Measurements from ENCODE around the gene LMNB1.

Gene LMNB1

GRCh38 chr5:126884269-126884819, 107.4 kb downstream of the LMNB1 start:
- Histone ChIP-seq H2AFZ (ENCODE audit: low read depth) (no peak overlapping the region), H3K9ac (no peak overlapping the region), H3K79me2 (ENCODE audit: insufficient read depth, low read depth) (no peaks in the 10 kb centered on the region), H3K4me1 (ENCODE audit: low read depth, poor library complexity, severe bottlenecking) (no peaks in the 10 kb centered on the region), H4K20me1 (ENCODE audit: insufficient read depth) (no peaks in the 10 kb centered on the region), H3K36me3 (ENCODE audit: insufficient read depth) (no peaks in the 10 kb centered on the region), H3K27ac (no peak overlapping the region), H3K4me3 (IDR thresholded peaks at IDR 0.05; ENCODE audit: insufficient read depth, low read depth, low read length) (no peak overlapping the region), H3K4me2 (no peak overlapping the region), H3K27me3 (ENCODE audit: insufficient read depth, low read depth) (no peaks in the 10 kb centered on the region)
- TF ChIP-seq CTCF (conservative IDR thresholded peaks at IDR 0.05; ENCODE audit: low read depth, low read length): no peak
